Spleen (tissue), 11 donors: ENCODE measurements around the gene PPM1L. TPM values are rescaled to one million over a fixed set of nuclear protein-coding genes. Genes with fewer than 3 reads are reported as not detected.

ENCODE experiments used
- DNase-seq: peaks from one replicate; pipeline ENCODE4 v3.0.0-alpha.2; 2020
- H3K27ac ChIP-seq, 8 donors: fragments of 200-600 bp; sonication (generic) in 7 of 8; 1 replicate in 4 of 8; 2 replicates in 4 of 8; pipeline versions ENCODE4 v1.5.0 to v1.8.0; 2016 to 2021; ENCODE audit warnings: inconsistent platforms in 4 of 8, mild to moderate bottlenecking in 4 of 8, moderate library complexity in 1 of 8
- H3K27me3 ChIP-seq, 7 donors: fragments of 200-600 bp; sonication (generic) in 6 of 7; replicated peaks in 1 of 7; 1 replicate in 4 of 7; 2 replicates in 3 of 7; pipeline versions ENCODE4 v1.5.0 to v1.8.0; 2016 to 2021; ENCODE audit warnings: inconsistent platforms in 3 of 7, mild to moderate bottlenecking in 1 of 7
- H3K36me3 ChIP-seq, 6 donors: fragments of 200-600 bp; sonication (generic) in 5 of 6; 1 replicate in 4 of 6; 2 replicates in 2 of 6; pipeline versions ENCODE4 v1.5.0 to v1.8.0; 2016 to 2021; ENCODE audit warnings: inconsistent platforms in 2 of 6
- H3K4me1 ChIP-seq, 6 donors: fragments of 200-600 bp; sonication (generic) in 5 of 6; 1 replicate in 3 of 6; 2 replicates in 3 of 6; pipeline versions ENCODE4 v1.5.0 to v1.8.0; 2016 to 2021; ENCODE audit warnings: inconsistent platforms in 3 of 6
- H3K4me3 ChIP-seq, 8 donors: fragments of 200-600 bp; sonication (generic) in 7 of 8; 1 replicate in 4 of 8; 2 replicates in 4 of 8; pipeline versions ENCODE4 v1.5.0 to v1.8.0; 2016 to 2021; ENCODE audit warnings: inconsistent platforms in 4 of 8, mild to moderate bottlenecking in 4 of 8, moderate library complexity in 2 of 8
- H3K9me3 ChIP-seq, 8 donors: fragments of 200-600 bp; sonication (generic) in 7 of 8; 1 replicate in 4 of 8; 2 replicates in 4 of 8; pipeline versions ENCODE4 v1.5.0 to v1.8.0; 2016 to 2021; ENCODE audit warnings: inconsistent platforms in 4 of 8
- POLR2A ChIP-seq, 3 donors: fragments of 450-650 bp; IDR thresholded peaks; one replicate each; pipeline ENCODE4 v1.5.1; 2017; ENCODE audit warnings: antibody characterized with exemption in 3 of 3, mild to moderate bottlenecking in 1 of 3
- POLR2AphosphoS5 ChIP-seq, 3 donors: sonication (generic); formaldehyde crosslinking; IDR thresholded peaks; one replicate each; pipeline ENCODE4 v1.5.1; 2017; ENCODE audit warnings: antibody characterized with exemption in 3 of 3
- WGBS, 5 donors: extraction: QIAGEN DNeasy Blood & Tissue Kit in 3 of 5; methylation state at CpG; one replicate each; pipeline versions ENCODE4 v1.1.5 to v1.1.7; 2013 to 2018; 5-methylcytosine and 5-hydroxymethylcytosine counted together
- intact Hi-C: fragments of 100-400 bp; cut with DNase I; formaldehyde crosslinking; loops from one replicate; pipeline ENCODE4 v1.15.0; 2023; ENCODE audit warnings: low total_unique reads
- polyA plus RNA-seq, 3 donors: library from polyadenylated mRNA; stranded (reverse); fragments of 200-250 nt; gene quantifications; one replicate each; pipeline ENCODE4 v1.2.1, GENCODE V29; 2013
- total RNA-seq, 7 donors: library from RNA; depleted of rRNA in 3 of 7; stranded (reverse); fragments of >200 nt in 3 of 7; fragmentation: NEBNext Ultra II Directional in 4 of 7; extraction: Animal tissue kit (Norgen Biotek cat#: 25700) in 4 of 7; gene quantifications; one replicate each; pipeline versions ENCODE4 v1.1.0 to v1.2.1, GENCODE V29; 2016 to 2021
- TF ChIP-seq, protein P1 (sequence below), 11 experiments: fragments of 200-600 bp in 7 of 11; fragments of 450-650 bp in 4 of 11; sonication (generic) in 4 of 11; IDR thresholded peaks in 8 of 11; conservative IDR thresholded peaks in 3 of 11; 1 replicate in 7 of 11; 2 replicates in 4 of 11; pipeline versions ENCODE4 v1.4.0 to v1.8.0; 2016 to 2021; ENCODE audit warnings: antibody characterized with exemption in 11 of 11, inconsistent platforms in 4 of 11, mild to moderate bottlenecking in 1 of 11
- donor health status: healthy with polysubstance abuse.
- donor health status: DM: no; HTN: no; CAD: no; lungs with moderate emphysema.
- donor health status: DM: no; HTN: no; CAD: no.
- donor health status: Bipolar disorder and iron deficiency.
- donor health status: healthy.
- donor health status: DM: no; HTN: no; CAD: no.
- donor health status: DM: yes; HTN: yes; CAD: no.

Gene PPM1L
- total and polyA plus RNA-seq, 10 donors = 0.63 to 16.7 (median 12.2) TPM

DNA sequence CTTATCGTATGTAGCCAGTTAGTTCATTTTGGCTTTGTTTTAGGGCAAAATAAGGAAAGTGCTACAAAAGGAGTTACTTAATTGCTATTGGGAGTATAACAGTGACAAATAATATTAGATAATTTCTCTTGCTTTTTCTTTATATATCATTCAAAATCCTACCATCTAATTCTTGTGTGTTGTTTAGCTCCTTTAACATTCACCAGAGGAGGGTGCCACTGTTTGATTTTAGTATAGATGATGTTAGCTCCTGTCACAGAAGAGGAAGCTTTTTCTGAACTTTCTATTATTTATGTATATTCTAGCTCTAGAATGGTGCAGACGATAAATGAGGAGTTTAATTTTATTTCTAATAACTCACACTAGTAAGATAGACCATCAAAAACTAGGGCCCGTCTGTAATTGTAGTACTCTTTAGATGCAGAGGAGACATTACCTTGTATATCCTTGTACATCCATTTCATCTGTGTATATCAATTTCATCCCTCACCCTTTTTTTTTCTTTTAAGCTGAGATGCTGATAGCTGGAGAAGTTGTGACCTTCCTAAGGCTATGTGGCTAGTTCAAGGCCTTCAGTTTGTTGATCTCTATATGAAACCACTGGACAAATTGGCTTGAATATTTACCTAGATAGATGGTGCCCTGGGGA is 3.0 kb downstream of the PPM1L start:
- intact Hi-C loops = loop anchor here (10.0 kb wide), 1 partner anchor 194 kb away; the partner anchor contains the start of gene KPNA4
- Histone ChIP-seq H3K9me3 (no peaks in the 10 kb centered on the region), H3K36me3 (no peaks in the 10 kb centered on the region), H3K4me3 (no peak overlapping the region), H3K4me1 (peaks cover 9 to 47% (median 20%) of the 10 kb centered on the region in 6 donors), H3K27ac (no peak overlapping the region), H3K27me3 (peaks cover 0 to 12% (median 0%) of the 10 kb centered on the region in 7 donors)
- WGBS, 5 donors = 80 to 92% (median 89%) methylated on average over 3 of the region's 3 CpGs
- TF ChIP-seq, protein P1, sequence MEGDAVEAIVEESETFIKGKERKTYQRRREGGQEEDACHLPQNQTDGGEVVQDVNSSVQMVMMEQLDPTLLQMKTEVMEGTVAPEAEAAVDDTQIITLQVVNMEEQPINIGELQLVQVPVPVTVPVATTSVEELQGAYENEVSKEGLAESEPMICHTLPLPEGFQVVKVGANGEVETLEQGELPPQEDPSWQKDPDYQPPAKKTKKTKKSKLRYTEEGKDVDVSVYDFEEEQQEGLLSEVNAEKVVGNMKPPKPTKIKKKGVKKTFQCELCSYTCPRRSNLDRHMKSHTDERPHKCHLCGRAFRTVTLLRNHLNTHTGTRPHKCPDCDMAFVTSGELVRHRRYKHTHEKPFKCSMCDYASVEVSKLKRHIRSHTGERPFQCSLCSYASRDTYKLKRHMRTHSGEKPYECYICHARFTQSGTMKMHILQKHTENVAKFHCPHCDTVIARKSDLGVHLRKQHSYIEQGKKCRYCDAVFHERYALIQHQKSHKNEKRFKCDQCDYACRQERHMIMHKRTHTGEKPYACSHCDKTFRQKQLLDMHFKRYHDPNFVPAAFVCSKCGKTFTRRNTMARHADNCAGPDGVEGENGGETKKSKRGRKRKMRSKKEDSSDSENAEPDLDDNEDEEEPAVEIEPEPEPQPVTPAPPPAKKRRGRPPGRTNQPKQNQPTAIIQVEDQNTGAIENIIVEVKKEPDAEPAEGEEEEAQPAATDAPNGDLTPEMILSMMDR (IDR thresholded peaks at IDR 0.05 in 8 of 11, conservative IDR thresholded peaks at IDR 0.05 in 3 of 11) = no peak
- TF ChIP-seq POLR2A (IDR thresholded peaks at IDR 0.05) = no peak
- TF ChIP-seq POLR2AphosphoS5 (IDR thresholded peaks at IDR 0.05) = no peak
- no peak for DNase-seq

DNA sequence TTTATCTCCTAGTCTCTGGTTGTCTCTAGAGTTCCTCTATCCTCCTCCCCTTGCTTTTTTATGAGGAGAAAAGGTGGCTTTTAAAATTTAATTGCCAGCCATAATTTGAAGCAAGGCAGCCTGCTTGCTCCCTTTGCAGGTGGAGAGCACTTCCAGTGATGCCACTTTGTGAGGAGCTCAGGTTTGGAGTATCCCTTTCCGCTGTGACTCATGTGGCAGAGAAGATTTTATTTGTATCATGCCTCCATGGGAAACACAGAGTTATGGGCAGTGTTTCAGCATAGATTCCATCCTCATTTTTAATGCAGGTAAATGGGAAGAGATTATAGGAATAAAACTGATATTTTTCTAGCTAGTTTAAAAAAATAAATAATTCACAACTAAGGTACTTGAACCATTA is 7.0 kb downstream of the PPM1L start:
- no peak overlapping the region for H3K27ac ChIP-seq
- no peaks in the 10 kb centered on the region for H3K9me3 ChIP-seq
- no peaks in the 10 kb centered on the region for H3K36me3 ChIP-seq
- no peak overlapping the region for H3K4me3 ChIP-seq
- no peak for TF ChIP-seq POLR2AphosphoS5 (IDR thresholded peaks at IDR 0.05)
- TF ChIP-seq, protein P1 (IDR thresholded peaks at IDR 0.05 in 8 of 11, conservative IDR thresholded peaks at IDR 0.05 in 3 of 11) = no peak
- TF ChIP-seq POLR2A (IDR thresholded peaks at IDR 0.05) = no peak
- DNase-seq = no peak
- WGBS, 5 donors = 92 to 100% (median 95%) methylated on average over 1 of the region's 1 CpG
- H3K4me1 ChIP-seq = peaks cover 0 to 17% (median under 1%) of the 10 kb centered on the region in 6 donors
- intact Hi-C loops = no loop called here
- no peaks in the 10 kb centered on the region for H3K27me3 ChIP-seq

DNA sequence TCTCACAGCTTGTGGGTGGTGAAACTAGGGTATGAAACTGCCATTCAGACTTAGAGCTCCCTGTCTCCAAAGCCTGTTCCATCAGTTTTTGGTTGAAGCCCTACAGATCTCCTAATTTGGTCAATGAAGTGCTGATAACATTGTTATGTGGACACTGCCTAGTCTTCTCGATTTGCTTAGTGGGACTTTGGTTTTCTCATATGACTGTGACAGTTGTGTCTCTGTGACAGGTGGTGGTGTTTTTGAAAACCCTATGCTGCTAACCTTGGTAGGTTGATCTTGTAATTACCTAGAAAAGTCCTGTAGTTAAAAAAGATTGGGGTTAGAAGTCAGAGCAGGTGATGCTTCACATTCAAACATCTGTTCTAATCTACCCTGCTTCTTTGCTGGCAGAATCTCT is 9.2 kb downstream of the PPM1L start:
- H3K4me3 ChIP-seq = no peak overlapping the region
- no peak for TF ChIP-seq POLR2AphosphoS5 (IDR thresholded peaks at IDR 0.05)
- TF ChIP-seq POLR2A (IDR thresholded peaks at IDR 0.05) = no peak
- WGBS, 5 donors = 61 to 89% (median 77%) methylated on average over 1 of the region's 1 CpG
- intact Hi-C loops = no loop called here
- no peaks in the 10 kb centered on the region for H3K36me3 ChIP-seq
- H3K27me3 ChIP-seq = no peaks in the 10 kb centered on the region
- H3K4me1 ChIP-seq = no peaks in the 10 kb centered on the region
- no peaks in the 10 kb centered on the region for H3K9me3 ChIP-seq
- H3K27ac ChIP-seq = no peak overlapping the region
- no peak for DNase-seq

DNA sequence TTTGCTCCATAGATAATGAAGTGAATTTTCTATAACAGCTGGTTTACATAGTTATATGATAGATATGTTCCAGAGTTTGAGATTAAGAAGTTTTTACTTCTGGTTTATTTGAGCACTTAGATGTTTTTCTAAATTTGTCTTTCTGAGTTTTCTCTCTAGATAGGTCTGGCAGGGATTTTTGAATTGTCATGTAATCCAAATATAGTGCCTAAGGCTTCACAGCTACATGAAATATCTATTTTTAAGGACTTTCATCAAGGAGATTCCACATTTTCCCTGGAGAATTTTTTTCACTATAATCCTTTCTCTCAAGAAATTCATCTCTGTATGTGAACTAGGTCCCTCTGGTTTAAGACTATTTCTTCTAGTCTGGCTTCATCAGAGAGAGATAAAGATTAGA is 12.0 kb downstream of the PPM1L start:
- H3K4me3 ChIP-seq = no peak overlapping the region
- no peaks in the 10 kb centered on the region for H3K36me3 ChIP-seq
- intact Hi-C loops = no loop called here
- H3K27me3 ChIP-seq = no peaks in the 10 kb centered on the region
- no peaks in the 10 kb centered on the region for H3K9me3 ChIP-seq
- DNase-seq = no peak
- no peak overlapping the region for H3K27ac ChIP-seq
- TF ChIP-seq, protein P1 (IDR thresholded peaks at IDR 0.05 in 8 of 11, conservative IDR thresholded peaks at IDR 0.05 in 3 of 11) = no peak
- no peak for TF ChIP-seq POLR2A (IDR thresholded peaks at IDR 0.05)
- TF ChIP-seq POLR2AphosphoS5 (IDR thresholded peaks at IDR 0.05) = no peak
- H3K4me1 ChIP-seq = no peaks in the 10 kb centered on the region
